GM12873 (cell line): ENCODE data around the gene MYLK3.

Experiments
- CTCF ChIP-seq: IDR thresholded peaks from 2 replicates; pipeline ENCODE4 v1.5.1; 2012; ENCODE audit warnings: low read depth, mild to moderate bottlenecking, moderate library complexity, low read length, control low read depth; ENCODE audit not compliant: insufficient read depth; ENCODE audit errors: missing control alignments

MYLK3 gene

GRCh38 chr16:46756772-46757171 is 8.6 kb upstream of the MYLK3 start:
- TF ChIP-seq CTCF: no peak

- no peak for TF ChIP-seq CTCF
Observed at GRCh38 chr16:46753015-46753414, 4.9 kb upstream of the MYLK3 start.

- no peak for TF ChIP-seq CTCF
Observed at GRCh38 chr16:46751381-46751780, 3.2 kb upstream of the MYLK3 start.

- TF ChIP-seq CTCF: no peak
Observed at GRCh38 chr16:46748775-46749705, 896 bp upstream of the MYLK3 start.

GRCh38 chr16:46746821-46747776 is 1.0 kb downstream of the MYLK3 start:
- no peak for TF ChIP-seq CTCF

GRCh38 chr16:46745617-46746016 is 2.5 kb downstream of the MYLK3 start:
- no peak for TF ChIP-seq CTCF

GRCh38 chr16:46743232-46743719 is 4.9 kb downstream of the MYLK3 start:
- TF ChIP-seq CTCF: no peak
